ENCODE measurements around the gene SEC14L3.

The SEC14L3 gene

GRCh38 chr22:30420347-30421125 lies 51.3 kb downstream of the SEC14L3 start:
- no peak overlapping the region for H3K4me3 ChIP-seq (ENCODE audit: low read length)
- peak; percentile 79 for DNase-seq (ENCODE audit: low read depth)
- no peak for TF ChIP-seq CTCF (IDR thresholded peaks at IDR 0.05; ENCODE audit: insufficient read depth, low read depth, low read length, missing control alignments)

GRCh38 chr22:30416837-30417236 lies 55.0 kb downstream of the SEC14L3 start:
- no peak for TF ChIP-seq CTCF (IDR thresholded peaks at IDR 0.05; ENCODE audit: insufficient read depth, low read depth, low read length, missing control alignments)

GRCh38 chr22:30416403-30416802 lies 55.4 kb downstream of the SEC14L3 start:
- peak; percentile 77 for DNase-seq (ENCODE audit: low read depth)
- no peak for TF ChIP-seq CTCF (IDR thresholded peaks at IDR 0.05; ENCODE audit: insufficient read depth, low read depth, low read length, missing control alignments)
- H3K4me3 ChIP-seq (ENCODE audit: low read length) = no peak overlapping the region

More at GRCh38 chr22:30416837-30417236, 55.0 kb downstream of the SEC14L3 start:
- no peak for DNase-seq (ENCODE audit: low read depth)
- no peak overlapping the region for H3K4me3 ChIP-seq (ENCODE audit: low read length)

GRCh38 chr22:30414525-30415047 lies 57.2 kb downstream of the SEC14L3 start:
- H3K4me3 ChIP-seq (ENCODE audit: low read length) = no peak overlapping the region
- TF ChIP-seq CTCF (IDR thresholded peaks at IDR 0.05; ENCODE audit: insufficient read depth, low read depth, low read length, missing control alignments) = no peak
- DNase-seq (ENCODE audit: low read depth) = no peak

- no peak for TF ChIP-seq CTCF (IDR thresholded peaks at IDR 0.05; ENCODE audit: insufficient read depth, low read depth, low read length, missing control alignments)
- no peak overlapping the region for H3K4me3 ChIP-seq (ENCODE audit: low read length)
- DNase-seq (ENCODE audit: low read depth) = no peak
Observed at GRCh38 chr22:30413745-30414524, 57.9 kb downstream of the SEC14L3 start.

GRCh38 chr22:30413001-30413400 lies 58.8 kb downstream of the SEC14L3 start:
- no peak for TF ChIP-seq CTCF (IDR thresholded peaks at IDR 0.05; ENCODE audit: insufficient read depth, low read depth, low read length, missing control alignments)
- no peak for DNase-seq (ENCODE audit: low read depth)
- H3K4me3 ChIP-seq (ENCODE audit: low read length) = no peak overlapping the region
